Fibroblast of lung (primary cell): ENCODE data around the gene RNGTT. TPM values are rescaled to one million over a fixed set of nuclear protein-coding genes. Genes with fewer than 3 reads are reported as not detected.

Experiments used
- DNase-seq, 2 donors: peaks; one replicate each; pipeline versions ENCODE4 v3.0.0 to v3.0.0-alpha.2; 2010; ENCODE audit warnings: low read depth in 2 of 2
- H2AFZ ChIP-seq: 2 replicates; pipeline ENCODE4 v1.5.1; 2012; ENCODE audit warnings: low read length, control low read depth, inconsistent platforms
- H3K27ac ChIP-seq: 2 replicates; pipeline ENCODE4 v1.5.1; 2011; ENCODE audit warnings: low read length, control low read depth; ENCODE audit not compliant: insufficient read depth
- H3K27me3 ChIP-seq: 2 replicates; pipeline ENCODE4 v1.5.1; 2011; ENCODE audit warnings: mild to moderate bottlenecking, low read length; ENCODE audit not compliant: control insufficient read depth, insufficient read depth
- H3K36me3 ChIP-seq: 2 replicates; pipeline ENCODE4 v1.5.1; 2011; ENCODE audit warnings: low read length; ENCODE audit not compliant: control insufficient read depth, insufficient read depth
- H3K4me1 ChIP-seq: 2 replicates; pipeline ENCODE4 v1.5.1; 2011; ENCODE audit warnings: low read length; ENCODE audit not compliant: control insufficient read depth, insufficient read depth; ENCODE audit errors: extremely low read depth
- H3K4me2 ChIP-seq: 2 replicates; pipeline ENCODE4 v1.5.1; 2011; ENCODE audit warnings: low read length, control low read depth; ENCODE audit not compliant: insufficient read depth; ENCODE audit errors: extremely low read depth
- H3K4me3 ChIP-seq, 4 experiments: fragments of 200-600 bp in 1 of 4; sonication (generic) in 1 of 4; replicated peaks in 1 of 4; 2 replicates each; pipeline ENCODE4 v1.5.1; 2011 to 2016; ENCODE audit warnings: low read length in 4 of 4, low read depth in 3 of 4, mild to moderate bottlenecking in 3 of 4, control low read depth in 2 of 4, inconsistent platforms in 1 of 4, mixed read lengths in 1 of 4; ENCODE audit not compliant: insufficient read depth in 1 of 4; ENCODE audit errors: control extremely low read depth in 1 of 4
- H3K79me2 ChIP-seq: 2 replicates; pipeline ENCODE4 v1.5.1; 2012; ENCODE audit warnings: mild to moderate bottlenecking, low read length, inconsistent platforms; ENCODE audit not compliant: control insufficient read depth, insufficient read depth
- H3K9ac ChIP-seq: 2 replicates; pipeline ENCODE4 v1.5.1; 2011; ENCODE audit warnings: mild to moderate bottlenecking, low read length, control low read depth; ENCODE audit not compliant: insufficient read depth
- H3K9me3 ChIP-seq: 2 replicates; pipeline ENCODE4 v1.5.1; 2012; ENCODE audit warnings: low read depth, low read length; ENCODE audit not compliant: control insufficient read depth, insufficient read depth
- H4K20me1 ChIP-seq: 2 replicates; pipeline ENCODE4 v1.5.1; 2011; ENCODE audit warnings: low read length; ENCODE audit not compliant: control insufficient read depth, insufficient read depth; ENCODE audit errors: extremely low read depth
- EZH2 ChIP-seq: IDR thresholded peaks from 2 replicates; pipeline ENCODE4 v1.5.1; 2012; ENCODE audit warnings: low read length, control low read depth, mild to moderate bottlenecking; ENCODE audit errors: missing control alignments
- polyA plus RNA-seq, 2 donors: library from polyadenylated mRNA; depleted of rRNA in 1 of 2; stranded (reverse) in 1 of 2; unstranded in 1 of 2; fragments of >200 nt; gene quantifications; 2 replicates each; pipeline ENCODE4 v1.2.1, GENCODE V29; 2011 to 2012; ENCODE audit warnings: missing spikeins in 1 of 2
- total RNA-seq: library from RNA; depleted of rRNA; stranded (reverse); fragments of >200 nt; gene quantifications from 2 replicates; pipeline ENCODE4 v1.2.1, GENCODE V29; 2014
- TF ChIP-seq, protein P1 (sequence below), 2 donors: IDR thresholded peaks in 1 of 2; conservative IDR thresholded peaks in 1 of 2; 1 replicate in 1 of 2; 2 replicates in 1 of 2; pipeline ENCODE4 v1.5.1; 2011 to 2012; ENCODE audit warnings: low read length in 2 of 2, control low read depth in 1 of 2, inconsistent platforms in 1 of 2, low read depth in 1 of 2, mild to moderate bottlenecking in 1 of 2

Gene RNGTT
- total and polyA plus RNA-seq, 2 donors (not counting 1 experiment from before 2014, with no cell fraction given), result 10.7 to 12.7 TPM

DNA sequence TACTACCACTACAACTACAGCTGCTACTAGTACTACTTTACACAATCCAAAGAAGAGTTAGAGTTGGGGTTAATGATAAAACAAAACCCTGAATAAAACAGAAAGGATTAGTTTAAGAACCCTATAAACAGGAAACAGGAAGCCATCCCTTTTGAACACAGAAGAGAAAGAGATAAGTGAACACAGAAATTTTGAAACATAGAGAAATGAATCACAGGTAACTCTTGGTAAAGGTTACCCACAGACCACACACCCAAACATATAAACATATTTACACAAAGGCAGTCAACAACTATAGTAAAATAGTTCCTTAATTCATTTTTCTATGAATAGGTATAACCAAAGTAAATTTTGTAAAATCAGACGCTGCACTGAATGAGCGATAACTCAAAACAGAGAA lies 98.1 kb downstream of the RNGTT start:
- H3K27ac ChIP-seq, result no peak overlapping the region
- H3K4me2 ChIP-seq, result no peak overlapping the region
- H3K4me3 ChIP-seq, result no peak overlapping the region
- H3K36me3 ChIP-seq, result no peaks in the 10 kb centered on the region
- H3K9me3 ChIP-seq, result no peaks in the 10 kb centered on the region
- no peaks in the 10 kb centered on the region for H4K20me1 ChIP-seq
- no peak for DNase-seq
- no peaks in the 10 kb centered on the region for H3K27me3 ChIP-seq
- no peak overlapping the region for H3K9ac ChIP-seq
- H3K4me1 ChIP-seq, result peaks cover 2% of the 10 kb centered on the region
- H2AFZ ChIP-seq, result no peak overlapping the region
- H3K79me2 ChIP-seq, result no peaks in the 10 kb centered on the region
- TF ChIP-seq, protein P1, sequence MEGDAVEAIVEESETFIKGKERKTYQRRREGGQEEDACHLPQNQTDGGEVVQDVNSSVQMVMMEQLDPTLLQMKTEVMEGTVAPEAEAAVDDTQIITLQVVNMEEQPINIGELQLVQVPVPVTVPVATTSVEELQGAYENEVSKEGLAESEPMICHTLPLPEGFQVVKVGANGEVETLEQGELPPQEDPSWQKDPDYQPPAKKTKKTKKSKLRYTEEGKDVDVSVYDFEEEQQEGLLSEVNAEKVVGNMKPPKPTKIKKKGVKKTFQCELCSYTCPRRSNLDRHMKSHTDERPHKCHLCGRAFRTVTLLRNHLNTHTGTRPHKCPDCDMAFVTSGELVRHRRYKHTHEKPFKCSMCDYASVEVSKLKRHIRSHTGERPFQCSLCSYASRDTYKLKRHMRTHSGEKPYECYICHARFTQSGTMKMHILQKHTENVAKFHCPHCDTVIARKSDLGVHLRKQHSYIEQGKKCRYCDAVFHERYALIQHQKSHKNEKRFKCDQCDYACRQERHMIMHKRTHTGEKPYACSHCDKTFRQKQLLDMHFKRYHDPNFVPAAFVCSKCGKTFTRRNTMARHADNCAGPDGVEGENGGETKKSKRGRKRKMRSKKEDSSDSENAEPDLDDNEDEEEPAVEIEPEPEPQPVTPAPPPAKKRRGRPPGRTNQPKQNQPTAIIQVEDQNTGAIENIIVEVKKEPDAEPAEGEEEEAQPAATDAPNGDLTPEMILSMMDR (conservative IDR thresholded peaks at IDR 0.05 in 1 of 2, IDR thresholded peaks at IDR 0.05 in 1 of 2; ENCODE audit: low read depth in 1 of 2, low read length in 2 of 2), result no peak
- no peak for TF ChIP-seq EZH2

DNA sequence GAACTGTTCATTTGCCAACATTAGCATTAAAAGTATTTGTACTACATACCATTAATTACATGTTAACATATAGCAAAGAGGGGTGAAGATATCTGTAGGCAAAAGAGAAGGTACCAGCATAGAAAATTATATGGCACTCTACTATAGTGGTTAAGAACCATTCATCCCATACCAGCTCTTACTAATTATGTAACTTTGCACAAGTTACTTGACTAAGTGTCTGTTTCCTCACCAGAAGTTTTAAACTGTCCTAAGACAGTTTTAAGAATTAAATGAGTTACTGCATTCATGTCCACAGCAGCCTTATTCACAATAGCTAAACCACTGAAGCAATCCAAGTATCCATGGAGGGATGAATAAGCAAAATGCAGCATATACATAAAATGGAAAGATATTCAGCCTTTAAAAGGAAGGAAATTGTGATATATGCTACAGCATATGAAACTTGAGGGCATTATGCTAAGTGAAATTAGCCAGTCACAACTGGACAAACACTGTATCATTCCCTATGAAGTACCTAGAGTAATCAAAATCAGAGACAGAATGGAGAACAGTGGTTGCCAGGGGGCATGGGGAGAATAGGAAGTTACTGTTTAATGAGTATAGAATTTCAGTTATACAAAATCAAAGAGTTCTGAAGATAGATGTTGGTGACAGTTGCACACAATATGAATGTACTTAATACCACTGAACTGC lies 98.9 kb downstream of the RNGTT start:
- no peak for TF ChIP-seq EZH2
- TF ChIP-seq, protein P1 (conservative IDR thresholded peaks at IDR 0.05 in 1 of 2, IDR thresholded peaks at IDR 0.05 in 1 of 2; ENCODE audit: low read depth in 1 of 2, low read length in 2 of 2), result no peak
- no peak overlapping the region for H3K27ac ChIP-seq
- H3K27me3 ChIP-seq, result no peaks in the 10 kb centered on the region
- H4K20me1 ChIP-seq, result no peaks in the 10 kb centered on the region
- H3K4me3 ChIP-seq, result no peak overlapping the region
- peaks cover 2% of the 10 kb centered on the region for H3K4me1 ChIP-seq
- H2AFZ ChIP-seq, result no peak overlapping the region
- no peaks in the 10 kb centered on the region for H3K36me3 ChIP-seq
- no peaks in the 10 kb centered on the region for H3K79me2 ChIP-seq
- H3K4me2 ChIP-seq, result no peak overlapping the region
- H3K9ac ChIP-seq, result no peak overlapping the region
- DNase-seq, result no peak
- H3K9me3 ChIP-seq, result no peaks in the 10 kb centered on the region

DNA sequence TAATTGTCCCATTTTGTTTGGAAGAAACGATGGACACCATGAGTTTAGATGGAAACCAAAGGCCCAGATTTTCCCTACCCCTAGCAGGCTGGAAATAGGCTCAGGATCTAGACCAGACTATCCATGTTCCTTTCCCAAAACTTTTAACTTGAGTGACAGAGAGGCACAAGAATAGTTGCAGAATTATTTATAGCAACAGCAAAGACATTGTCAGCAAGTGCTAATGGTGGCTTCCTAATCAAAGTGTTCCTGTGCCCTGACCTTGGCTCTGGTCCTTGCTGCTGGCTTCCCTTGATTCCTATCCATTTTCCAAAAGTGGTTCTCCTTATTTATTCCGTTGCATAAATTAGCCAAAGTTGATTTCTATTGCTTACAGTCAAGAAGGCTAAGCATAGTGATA lies 103.1 kb downstream of the RNGTT start:
- Histone ChIP-seq H3K79me2 (no peaks in the 10 kb centered on the region), H3K36me3 (no peaks in the 10 kb centered on the region), H3K9ac (no peak overlapping the region)

More for the DNA sequence above, 103.1 kb downstream of the RNGTT start:
- Histone ChIP-seq H4K20me1 (no peaks in the 10 kb centered on the region), H3K9me3 (no peaks in the 10 kb centered on the region), H3K4me3 (no peak overlapping the region), H3K27me3 (no peaks in the 10 kb centered on the region), H3K4me2 (no peak overlapping the region), H3K4me1 (no peaks in the 10 kb centered on the region), H2AFZ (no peak overlapping the region), H3K27ac (no peak overlapping the region)
- no peak for DNase-seq
- TF ChIP-seq, protein P1 (conservative IDR thresholded peaks at IDR 0.05 in 1 of 2, IDR thresholded peaks at IDR 0.05 in 1 of 2; ENCODE audit: low read depth in 1 of 2, low read length in 2 of 2), result no peak
- no peak for TF ChIP-seq EZH2
